Smooth muscle cell (in vitro differentiated cells): ENCODE results near the gene SBF1. TPM values are rescaled to one million over a fixed set of nuclear protein-coding genes. Genes with fewer than 3 reads are reported as not detected.

Experiments
- DNase-seq: peaks from one replicate; lab custom pipeline; 2025; ENCODE audit not compliant: unreplicated experiment; lab: John Stamatoyannopoulos, UW
- H2AFZ ChIP-seq: fragments of 200-600 bp; sonication (generic); 2 replicates; pipeline ENCODE4 v1.6.0; 2016; ENCODE audit warnings: antibody characterized with exemption, low read depth, mild to moderate bottlenecking
- H3F3A ChIP-seq: fragments of 200-600 bp; sonication (generic); 2 replicates; pipeline ENCODE4 v1.6.0; 2017; ENCODE audit warnings: antibody characterized with exemption, low read depth
- H3K27ac ChIP-seq: fragments of 200-600 bp; sonication (generic); 2 replicates; pipeline ENCODE4 v1.5.1; 2016; ENCODE audit warnings: low read depth, mild to moderate bottlenecking
- H3K27me3 ChIP-seq: fragments of 200-600 bp; sonication (generic); 2 replicates; pipeline ENCODE4 v1.6.1; 2016; ENCODE audit warnings: low read depth, mild to moderate bottlenecking
- H3K36me3 ChIP-seq: fragments of 200-600 bp; sonication (generic); 2 replicates; pipeline ENCODE4 v1.5.1; 2016; ENCODE audit warnings: low read depth
- H3K4me1 ChIP-seq: fragments of 200-600 bp; sonication (generic); 2 replicates; pipeline ENCODE4 v1.5.1; 2016; ENCODE audit warnings: low read depth
- H3K4me2 ChIP-seq: fragments of 200-600 bp; sonication (generic); 2 replicates; pipeline ENCODE4 v1.6.0; 2016; ENCODE audit warnings: mild to moderate bottlenecking
- H3K4me3 ChIP-seq: fragments of 200-600 bp; sonication (generic); 2 replicates; pipeline ENCODE4 v1.5.1; 2016; ENCODE audit warnings: mild to moderate bottlenecking
- H3K79me2 ChIP-seq: fragments of 200-600 bp; sonication (generic); 2 replicates; pipeline ENCODE4 v1.6.0; 2016; ENCODE audit warnings: low read depth, mild to moderate bottlenecking
- H3K9ac ChIP-seq: fragments of 200-600 bp; sonication (generic); 2 replicates; pipeline ENCODE4 v1.6.0; 2016; ENCODE audit warnings: low read depth
- H3K9me3 ChIP-seq: fragments of 200-600 bp; sonication (generic); replicated peaks from 2 replicates; pipeline ENCODE4 v1.5.1; 2016; ENCODE audit warnings: low read depth
- H4K20me1 ChIP-seq: fragments of 200-600 bp; sonication (generic); 2 replicates; pipeline ENCODE4 v1.6.0; 2016; ENCODE audit warnings: low read depth
- CTCF ChIP-seq: fragments of 200-600 bp; sonication (generic); IDR thresholded peaks from 2 replicates; pipeline ENCODE4 v1.5.1; 2017; ENCODE audit warnings: borderline replicate concordance, mild to moderate bottlenecking, antibody characterized with exemption; ENCODE audit not compliant: insufficient read depth, poor library complexity, severe bottlenecking
- WGBS: methylation state at CpG from one replicate; pipeline ENCODE4 v1.1.7; 2016; ENCODE audit warnings: low lambda C conversion rate; 5-methylcytosine and 5-hydroxymethylcytosine counted together
- polyA plus RNA-seq: library from polyadenylated mRNA; unstranded; fragments of >200 nt; fragmentation: Nextera tagmentation; extraction: Ambion mirVana; gene quantifications from 2 replicates; pipeline ENCODE4 v1.2.1, GENCODE V29; 2016
- total RNA-seq: library from RNA; depleted of rRNA; stranded (reverse); fragments of >200 nt; gene quantifications from 2 replicates; pipeline ENCODE4 v1.2.3, GENCODE V29; 2014

Gene SBF1
- total and polyA plus RNA-seq, 2 experiments from 2014 or later = 37.3 to 53.6 TPM

- WGBS = 97% methylated on average over 25 of the region's 30 CpGs
- no peak for TF ChIP-seq CTCF
- H3K36me3 ChIP-seq = no peaks in the 10 kb centered on the region
Observed at GRCh38 chr22:50461979-50462540, 12.8 kb downstream of the SBF1 start.

GRCh38 chr22:50461536-50461935 lies 13.3 kb downstream of the SBF1 start:
- no peak for TF ChIP-seq CTCF
- H3K27me3 ChIP-seq = no peaks in the 10 kb centered on the region
- no peak overlapping the region for H3K27ac ChIP-seq
- no peak for DNase-seq
- no peaks in the 10 kb centered on the region for H3K4me1 ChIP-seq
- no peak overlapping the region for H3K9ac ChIP-seq
- no peaks in the 10 kb centered on the region for H3K79me2 ChIP-seq
- no peak overlapping the region for H3K4me2 ChIP-seq
- H2AFZ ChIP-seq = no peak overlapping the region
- H3F3A ChIP-seq = no peaks in the 10 kb centered on the region
- WGBS = 96% methylated on average over 24 of the region's 26 CpGs
- no peaks in the 10 kb centered on the region for H3K36me3 ChIP-seq
- peaks cover 16% of the 10 kb centered on the region for H4K20me1 ChIP-seq
- H3K9me3 ChIP-seq = no peaks in the 10 kb centered on the region
- H3K4me3 ChIP-seq = no peak overlapping the region

More at GRCh38 chr22:50461979-50462540, 12.8 kb downstream of the SBF1 start:
- no peaks in the 10 kb centered on the region for H3F3A ChIP-seq
- no peak for DNase-seq
- no peak overlapping the region for H3K9ac ChIP-seq
- no peaks in the 10 kb centered on the region for H3K4me1 ChIP-seq
- no peak overlapping the region for H2AFZ ChIP-seq
- H4K20me1 ChIP-seq = peaks cover 21% of the 10 kb centered on the region
- H3K9me3 ChIP-seq = no peaks in the 10 kb centered on the region
- no peaks in the 10 kb centered on the region for H3K79me2 ChIP-seq
- H3K27ac ChIP-seq = no peak overlapping the region
- H3K27me3 ChIP-seq = no peaks in the 10 kb centered on the region
- H3K4me2 ChIP-seq = no peak overlapping the region
- H3K4me3 ChIP-seq = no peak overlapping the region

GRCh38 chr22:50460938-50461337 lies 13.9 kb downstream of the SBF1 start:
- H3K9me3 ChIP-seq = no peaks in the 10 kb centered on the region
- H4K20me1 ChIP-seq = peaks cover 10% of the 10 kb centered on the region
- no peaks in the 10 kb centered on the region for H3K4me1 ChIP-seq
- H3F3A ChIP-seq = no peaks in the 10 kb centered on the region
- DNase-seq = no peak
- TF ChIP-seq CTCF = no peak
- no peak overlapping the region for H3K27ac ChIP-seq
- H3K79me2 ChIP-seq = no peaks in the 10 kb centered on the region
- 81% methylated on average over 17 of the region's 17 CpGs for WGBS
- no peaks in the 10 kb centered on the region for H3K27me3 ChIP-seq
- no peak overlapping the region for H3K4me3 ChIP-seq
- H3K9ac ChIP-seq = no peak overlapping the region
- no peak overlapping the region for H3K4me2 ChIP-seq
- H3K36me3 ChIP-seq = no peaks in the 10 kb centered on the region
- H2AFZ ChIP-seq = no peak overlapping the region

- no peak overlapping the region for H3K9ac ChIP-seq
- no peak for DNase-seq
- no peak for TF ChIP-seq CTCF
- H4K20me1 ChIP-seq = peaks cover 8% of the 10 kb centered on the region
- H3K9me3 ChIP-seq = no peaks in the 10 kb centered on the region
- H3K79me2 ChIP-seq = no peaks in the 10 kb centered on the region
- H2AFZ ChIP-seq = no peak overlapping the region
- 97% methylated on average over 41 of the region's 41 CpGs for WGBS
- H3K4me1 ChIP-seq = no peaks in the 10 kb centered on the region
- H3K4me3 ChIP-seq = no peak overlapping the region
- H3K4me2 ChIP-seq = no peak overlapping the region
- H3F3A ChIP-seq = no peaks in the 10 kb centered on the region
- H3K27me3 ChIP-seq = no peaks in the 10 kb centered on the region
- H3K27ac ChIP-seq = no peak overlapping the region
- H3K36me3 ChIP-seq = no peaks in the 10 kb centered on the region
Observed at GRCh38 chr22:50459496-50460140, 15.2 kb downstream of the SBF1 start.
